ES-I3 (cell line): Measurements from ENCODE around the gene TESPA1.

Source experiments
- H3K36me3 ChIP-seq: 2 replicates; pipeline ENCODE4 v1.6.1; 2013; ENCODE audit warnings: mild to moderate bottlenecking, low read length, control low read depth, moderate library complexity; ENCODE audit not compliant: insufficient read depth
- H3K4me1 ChIP-seq: 2 replicates; pipeline ENCODE4 v1.6.1; 2013; ENCODE audit warnings: mild to moderate bottlenecking, control low read depth, low read length; ENCODE audit not compliant: insufficient read depth
- H3K9ac ChIP-seq: 2 replicates; pipeline ENCODE4 v1.6.1; 2013; ENCODE audit warnings: low read depth, mild to moderate bottlenecking, low read length, moderate library complexity
- H3K9me3 ChIP-seq: 2 replicates; pipeline ENCODE4 v1.6.1; 2013; ENCODE audit warnings: mild to moderate bottlenecking, low read length, moderate library complexity; ENCODE audit not compliant: control insufficient read depth, insufficient read depth

Gene TESPA1

DNA sequence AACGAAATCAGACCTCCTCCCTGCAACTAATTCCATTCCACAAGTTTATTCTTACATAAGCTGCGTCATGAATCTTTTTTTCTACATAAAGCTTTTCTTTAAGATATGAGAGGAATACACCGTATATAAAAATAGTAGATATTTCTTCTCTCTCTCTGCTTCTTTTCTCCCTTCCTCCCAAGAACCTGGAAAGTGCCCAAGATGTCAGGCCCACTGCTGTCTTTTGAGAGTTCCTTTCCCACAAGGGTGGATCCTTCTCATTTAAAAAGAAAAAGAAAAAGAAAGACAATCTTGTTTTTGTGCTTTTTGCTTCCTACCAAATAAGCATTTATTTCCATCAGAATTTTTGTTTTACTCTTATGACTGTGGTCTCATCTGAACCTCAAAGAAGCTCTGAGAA, 11.0 kb downstream of the TESPA1 start:
- Histone ChIP-seq H3K36me3 (no peaks in the 10 kb centered on the region), H3K4me1 (peaks cover 6% of the 10 kb centered on the region), H3K9me3 (no peaks in the 10 kb centered on the region), H3K9ac (no peak overlapping the region)

DNA sequence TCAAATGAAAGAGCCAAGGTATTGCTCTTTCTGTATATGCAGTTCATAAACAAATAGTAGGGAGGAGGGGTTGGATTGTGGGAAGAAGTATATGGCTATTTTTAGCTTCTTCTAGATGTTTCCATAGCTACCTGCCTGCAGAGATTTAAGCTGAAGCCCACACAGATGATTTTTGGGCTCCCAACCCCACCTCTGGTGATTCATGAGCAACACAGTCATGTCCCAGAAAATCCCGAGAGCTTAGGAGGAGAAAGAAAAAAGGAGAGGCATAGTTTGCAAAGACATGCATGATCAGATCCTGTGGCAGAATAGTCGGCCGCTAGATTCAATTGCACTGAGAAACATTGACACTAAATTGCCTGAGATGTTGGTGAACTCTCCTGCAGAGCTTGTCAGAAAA, 13.8 kb downstream of the TESPA1 start:
- H3K36me3 ChIP-seq: no peaks in the 10 kb centered on the region
- H3K9ac ChIP-seq: no peak overlapping the region
- H3K9me3 ChIP-seq: no peaks in the 10 kb centered on the region
- H3K4me1 ChIP-seq: no peaks in the 10 kb centered on the region

DNA sequence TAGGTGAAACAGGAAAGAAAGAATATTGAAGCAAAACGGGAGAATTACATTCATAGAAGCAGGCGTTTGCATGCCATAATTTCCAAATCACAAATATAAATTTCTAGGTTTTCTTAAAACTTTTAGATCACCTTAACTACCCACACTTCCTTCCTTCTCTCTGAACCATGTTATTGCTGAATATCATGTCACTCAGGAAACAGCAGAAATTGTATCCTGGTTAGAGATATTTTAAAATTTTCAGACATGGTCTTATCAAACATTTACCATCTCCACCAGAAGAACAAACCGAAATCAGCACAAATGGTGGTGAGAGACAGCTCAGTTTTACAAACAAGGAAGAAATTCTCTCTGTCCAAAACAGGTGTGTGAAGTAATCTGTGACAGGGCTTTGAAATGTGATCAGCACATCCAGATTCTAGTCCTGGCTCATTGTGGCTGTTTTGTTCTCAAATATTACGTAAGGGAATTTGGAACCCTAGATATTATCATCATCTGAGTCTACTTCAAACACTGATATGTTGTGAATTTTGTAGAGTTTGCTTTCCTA, 16.3 kb downstream of the TESPA1 start:
- Histone ChIP-seq H3K9me3 (no peaks in the 10 kb centered on the region), H3K36me3 (no peaks in the 10 kb centered on the region), H3K4me1 (no peaks in the 10 kb centered on the region), H3K9ac (no peak overlapping the region)

DNA sequence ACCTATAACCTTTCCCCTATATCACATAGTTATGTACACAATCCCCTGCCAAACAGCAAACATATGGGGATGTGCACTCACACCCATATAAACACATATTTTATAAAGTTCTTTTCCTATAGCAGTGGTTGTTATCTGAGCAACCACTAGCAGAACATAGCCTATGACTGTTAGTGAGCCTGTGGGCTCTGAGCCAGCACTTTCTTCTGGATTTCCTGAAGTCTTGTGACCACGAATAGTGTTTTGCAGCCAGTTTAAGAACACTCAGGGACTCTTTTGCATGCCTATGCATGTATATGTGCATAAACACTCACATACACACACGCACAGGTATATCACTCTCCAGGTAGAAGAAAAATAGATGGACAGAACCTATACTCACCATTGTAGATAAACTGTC, 17.1 kb downstream of the TESPA1 start:
- no peaks in the 10 kb centered on the region for H3K36me3 ChIP-seq
- no peaks in the 10 kb centered on the region for H3K9me3 ChIP-seq
- no peak overlapping the region for H3K9ac ChIP-seq
- H3K4me1 ChIP-seq: no peaks in the 10 kb centered on the region

DNA sequence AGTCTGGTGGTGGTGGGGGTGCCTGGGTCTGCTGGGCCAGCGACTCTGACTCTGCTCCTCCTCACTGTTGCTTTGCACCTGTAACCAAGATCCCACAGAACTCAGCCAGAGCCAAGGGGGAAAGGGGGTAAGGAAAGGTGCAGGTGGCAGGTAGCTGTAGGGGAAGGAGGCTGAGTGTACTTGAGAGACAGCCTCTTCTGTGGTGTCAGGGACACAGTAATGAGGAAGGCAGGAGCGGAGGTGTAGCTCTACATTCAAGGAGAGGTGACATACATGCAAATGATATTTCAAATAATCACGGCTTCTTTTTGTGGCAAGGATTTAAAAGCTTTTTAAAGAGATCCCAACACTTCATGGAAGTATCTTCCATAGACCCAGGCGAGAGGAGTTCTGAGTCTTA, 23.4 kb downstream of the TESPA1 start:
- Histone ChIP-seq H3K4me1 (no peaks in the 10 kb centered on the region), H3K36me3 (no peaks in the 10 kb centered on the region), H3K9me3 (no peaks in the 10 kb centered on the region), H3K9ac (no peak overlapping the region)

DNA sequence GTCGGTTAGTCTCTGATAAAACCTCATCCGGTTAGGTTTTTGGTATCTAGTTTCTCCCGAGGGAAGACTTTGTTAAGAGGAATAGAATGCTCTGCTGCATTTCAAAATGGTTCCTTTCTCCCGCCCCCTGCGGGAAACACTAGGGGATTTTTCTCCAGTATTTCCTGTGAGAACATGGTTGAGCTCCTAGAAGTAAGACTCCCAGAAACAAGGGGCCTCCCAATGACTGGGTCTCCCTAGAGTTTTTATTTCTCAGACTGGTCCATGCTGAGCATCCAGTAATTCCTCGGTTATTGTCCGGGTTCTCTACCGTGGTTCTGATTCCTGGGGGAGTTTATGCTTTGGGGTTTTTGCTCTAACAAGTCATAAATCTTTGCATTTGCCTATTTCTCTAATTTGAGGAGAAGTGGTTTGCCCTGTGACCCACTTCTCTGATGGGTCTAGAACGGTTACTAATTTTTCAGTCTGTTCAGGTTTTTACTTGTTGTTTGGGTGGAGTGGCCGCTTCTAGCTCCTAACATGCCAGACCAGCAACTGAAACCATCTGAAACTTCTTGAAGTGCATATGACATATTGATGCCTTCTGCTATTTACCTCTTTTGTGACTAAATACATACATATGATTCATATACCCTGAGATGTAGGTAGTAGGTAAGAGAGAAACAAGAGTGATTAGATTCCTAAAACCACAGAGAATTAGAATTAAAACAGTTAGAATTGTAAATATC, 25.1 kb downstream of the TESPA1 start:
- Histone ChIP-seq H3K36me3 (no peaks in the 10 kb centered on the region), H3K4me1 (no peaks in the 10 kb centered on the region), H3K9ac (no peak overlapping the region), H3K9me3 (no peaks in the 10 kb centered on the region)

DNA sequence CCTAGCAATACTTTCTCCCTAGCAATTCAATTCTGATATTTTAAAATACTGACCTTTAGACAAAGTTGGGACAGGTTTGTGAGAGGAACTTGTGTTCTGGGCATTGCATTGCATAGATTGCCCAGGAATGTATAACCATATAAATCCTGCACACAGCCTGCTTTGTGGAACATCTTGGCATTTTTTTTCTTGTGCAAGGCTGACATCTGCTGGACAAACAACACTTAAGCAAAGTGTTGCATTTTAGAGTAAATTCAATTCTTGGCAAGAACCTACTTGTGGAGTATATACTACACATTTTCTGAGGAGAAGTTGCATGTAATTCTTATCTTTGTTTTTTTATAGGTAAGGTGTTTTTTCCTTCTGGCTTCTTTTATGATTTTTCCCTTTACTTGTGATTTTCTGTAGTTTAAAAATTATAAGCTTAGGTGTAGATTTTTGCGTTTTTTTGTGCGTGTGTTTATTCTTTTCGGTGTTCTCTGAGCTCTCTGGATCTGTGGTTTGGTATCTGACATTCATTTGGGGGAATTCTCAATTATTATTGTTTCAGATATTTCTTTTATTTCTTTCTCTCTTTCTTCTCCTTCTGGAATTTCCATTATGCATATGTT, 26.4 kb downstream of the TESPA1 start:
- Histone ChIP-seq H3K36me3 (no peaks in the 10 kb centered on the region), H3K4me1 (no peaks in the 10 kb centered on the region), H3K9ac (no peak overlapping the region), H3K9me3 (no peaks in the 10 kb centered on the region)

DNA sequence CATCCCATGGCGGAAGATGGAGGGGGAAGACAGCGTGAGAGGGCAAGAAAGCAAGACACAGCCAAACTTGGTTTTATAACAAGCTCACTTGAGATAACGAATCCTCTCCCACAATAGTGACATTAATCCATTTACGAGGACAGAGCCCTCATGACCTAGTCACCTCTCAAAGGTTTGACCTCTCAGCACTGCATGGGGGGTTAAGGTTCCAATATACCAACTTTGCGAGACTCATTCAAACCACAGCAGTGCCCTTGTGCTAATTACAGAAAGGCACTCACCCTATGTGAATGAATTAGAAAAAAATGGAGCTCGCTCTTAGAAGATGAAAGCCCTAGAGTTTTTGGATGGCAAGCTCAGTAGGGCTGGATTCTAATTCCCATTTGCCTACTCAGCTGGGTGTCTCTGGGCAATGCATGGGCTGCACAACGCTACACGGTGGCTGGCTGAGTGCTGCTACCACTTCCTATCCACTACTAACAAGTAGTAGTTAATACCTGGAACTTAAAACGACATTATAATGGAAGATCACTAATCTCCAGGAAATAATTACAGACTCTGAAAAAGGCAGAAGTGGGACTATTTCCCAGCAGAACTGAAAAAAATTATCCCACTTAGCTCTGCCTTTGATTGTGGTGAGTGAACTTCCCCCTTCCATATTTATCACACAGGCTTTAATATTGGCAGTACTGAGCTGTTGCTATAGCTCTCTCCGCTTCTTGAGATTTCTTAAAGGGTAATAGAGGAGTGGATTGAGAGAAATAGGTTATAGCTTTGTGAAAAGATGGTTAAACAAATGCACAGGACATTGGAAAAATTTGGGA, 27.5 kb downstream of the TESPA1 start:
- no peak overlapping the region for H3K9ac ChIP-seq
- no peaks in the 10 kb centered on the region for H3K36me3 ChIP-seq
- no peaks in the 10 kb centered on the region; the same call in 1 of the 2 replicates for H3K9me3 ChIP-seq
- H3K4me1 ChIP-seq: no peaks in the 10 kb centered on the region

DNA sequence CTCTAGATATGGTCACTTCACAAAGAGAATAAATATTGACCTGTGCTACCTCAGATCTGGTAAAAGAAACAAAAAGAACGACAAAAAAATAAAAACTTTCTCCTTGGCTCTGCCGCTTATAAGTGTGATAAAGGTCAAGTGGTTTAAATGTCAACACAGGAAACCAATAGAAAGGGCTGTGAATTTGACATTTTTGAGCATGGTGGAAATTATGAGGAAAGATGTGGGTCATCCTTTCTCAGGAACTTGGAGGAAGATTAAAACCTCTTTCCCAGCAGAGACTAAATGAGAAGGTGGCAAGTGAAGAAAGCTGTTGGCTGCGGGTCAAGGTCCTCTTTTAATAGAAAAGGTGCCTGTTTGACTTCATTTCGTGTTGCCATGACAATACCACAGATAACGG, 28.2 kb downstream of the TESPA1 start:
- no peaks in the 10 kb centered on the region; the same call in 1 of the 2 replicates for H3K9me3 ChIP-seq

DNA sequence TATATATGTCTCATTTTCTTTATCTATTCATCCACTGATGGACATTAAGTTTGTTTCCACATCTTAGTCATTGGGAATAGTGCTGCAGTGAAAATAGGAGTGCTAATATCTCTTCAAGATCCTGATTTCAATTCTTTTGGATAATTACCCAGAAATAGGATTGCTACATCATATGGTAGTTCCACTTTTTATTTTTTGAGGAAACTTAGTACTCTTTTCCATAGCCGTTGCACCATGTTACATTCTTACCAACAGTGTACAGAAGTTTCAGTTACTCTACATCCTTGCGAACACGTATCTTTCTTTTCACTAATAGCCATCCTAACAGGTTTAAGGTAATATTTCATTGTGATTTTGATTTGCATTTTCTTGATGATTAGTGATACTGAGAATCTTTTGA, 29.8 kb downstream of the TESPA1 start:
- Histone ChIP-seq H3K9me3 (no peaks in the 10 kb centered on the region; the same call in 1 of the 2 replicates), H3K9ac (no peak overlapping the region), H3K4me1 (no peaks in the 10 kb centered on the region), H3K36me3 (no peaks in the 10 kb centered on the region)

More for the DNA sequence above, 28.2 kb downstream of the TESPA1 start:
- Histone ChIP-seq H3K4me1 (no peaks in the 10 kb centered on the region), H3K9ac (no peak overlapping the region), H3K36me3 (no peaks in the 10 kb centered on the region)

DNA sequence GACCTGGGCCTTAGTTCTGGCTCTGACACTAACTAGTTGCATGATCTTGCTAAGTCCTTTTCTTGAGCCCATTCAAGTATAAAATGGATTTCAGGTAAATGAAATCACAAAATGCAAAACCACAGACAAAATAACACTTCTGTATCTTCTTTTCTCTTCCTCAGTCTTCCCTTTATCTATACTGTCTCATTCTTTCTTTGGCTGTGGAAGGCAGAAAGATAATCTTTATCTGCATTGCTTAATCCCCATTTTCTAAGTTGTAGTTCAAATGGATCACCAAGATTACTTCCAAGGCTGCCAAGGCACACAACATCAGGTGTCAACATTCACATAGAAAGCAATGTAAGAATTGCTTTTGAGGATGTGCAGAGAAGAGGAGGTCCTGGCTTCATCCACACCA, 30.3 kb downstream of the TESPA1 start:
- Histone ChIP-seq H3K4me1 (no peaks in the 10 kb centered on the region), H3K9me3 (no peaks in the 10 kb centered on the region; the same call in 1 of the 2 replicates), H3K9ac (no peak overlapping the region), H3K36me3 (no peaks in the 10 kb centered on the region)

DNA sequence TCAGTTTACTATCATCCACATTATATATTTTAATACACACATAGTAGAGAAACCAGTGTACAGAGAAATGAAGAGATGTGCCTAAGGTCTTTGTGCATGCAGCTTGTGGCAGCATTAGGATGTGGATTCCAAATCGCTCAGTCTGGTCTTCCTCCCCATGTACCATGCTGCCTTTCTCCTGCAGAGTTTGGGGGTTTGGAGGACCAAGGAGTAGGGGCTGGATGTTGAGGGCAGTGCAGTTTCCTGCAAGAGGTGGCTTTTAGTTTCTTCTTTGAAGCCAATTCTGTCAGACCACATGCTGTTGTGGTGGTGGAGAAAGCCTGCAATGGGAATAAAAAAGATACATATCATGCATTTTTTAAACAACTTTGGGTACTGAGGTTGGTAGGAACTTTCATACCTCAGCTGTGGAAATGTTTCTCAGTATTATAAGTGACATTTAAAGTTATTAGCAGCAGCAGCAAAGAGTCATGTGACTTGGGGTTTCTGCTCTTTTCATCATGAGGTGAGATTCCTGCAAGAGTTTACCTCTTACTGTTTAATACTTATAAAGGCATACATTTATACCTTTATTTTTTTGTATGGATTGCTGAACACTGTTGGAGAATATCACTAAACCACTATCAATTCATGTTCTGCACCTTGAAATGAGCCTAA, 34.4 kb downstream of the TESPA1 start:
- H3K9ac ChIP-seq: no peak overlapping the region
- no peaks in the 10 kb centered on the region; the same call in 1 of the 2 replicates for H3K9me3 ChIP-seq
- H3K4me1 ChIP-seq: no peaks in the 10 kb centered on the region
- no peaks in the 10 kb centered on the region for H3K36me3 ChIP-seq

DNA sequence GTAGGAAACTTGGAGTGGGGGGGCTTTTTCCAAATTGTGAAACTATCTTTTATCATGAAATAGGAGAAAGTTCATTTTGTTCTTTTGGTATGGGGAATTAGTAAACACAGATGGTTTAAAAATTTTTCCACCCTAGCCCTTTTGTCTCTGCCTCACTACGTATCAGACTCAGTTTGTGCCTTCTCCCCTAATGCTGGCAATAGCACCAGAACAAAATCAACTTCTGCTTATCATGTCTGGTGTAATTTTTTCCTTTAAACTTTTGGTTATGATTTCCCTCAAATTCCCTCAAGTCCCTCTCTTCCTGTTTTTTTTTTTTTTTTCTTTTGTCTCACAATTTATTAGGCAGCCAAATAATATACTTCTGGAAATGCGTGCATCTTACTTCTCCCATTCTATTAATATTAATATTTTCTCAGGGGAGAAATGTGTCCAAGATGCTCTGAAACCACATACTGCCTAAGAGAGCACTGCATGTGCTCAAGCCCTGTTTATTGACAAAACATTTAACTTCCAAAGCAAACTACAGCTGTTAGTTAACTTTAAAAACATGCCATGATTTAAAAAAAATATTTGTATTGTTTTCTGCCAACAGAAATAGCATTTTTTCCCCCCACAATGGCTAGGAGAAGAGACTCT, 35.4 kb downstream of the TESPA1 start:
- H3K9me3 ChIP-seq: no peaks in the 10 kb centered on the region; the same call in 1 of the 2 replicates
- H3K36me3 ChIP-seq: no peaks in the 10 kb centered on the region
- no peak overlapping the region for H3K9ac ChIP-seq
- H3K4me1 ChIP-seq: no peaks in the 10 kb centered on the region

DNA sequence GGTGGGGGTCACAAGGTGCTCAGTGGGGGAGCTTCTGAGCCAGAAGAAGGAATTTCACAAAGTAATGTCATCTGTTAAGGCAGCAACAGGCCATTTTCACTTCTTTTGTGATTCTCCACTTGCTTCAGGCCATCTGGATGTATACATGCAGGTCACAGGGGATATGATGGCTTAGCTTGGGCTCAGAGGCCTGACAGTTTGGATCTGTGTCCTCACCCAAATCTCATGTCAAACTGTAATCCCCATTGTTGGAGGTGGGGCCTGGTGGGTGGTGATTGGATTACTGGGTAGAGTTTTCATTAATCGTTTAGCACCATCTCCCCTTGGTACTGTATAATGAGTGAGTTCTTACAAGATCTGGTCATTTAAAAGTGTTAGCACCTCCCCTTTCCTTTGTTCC, 36.4 kb downstream of the TESPA1 start:
- Histone ChIP-seq H3K36me3 (no peaks in the 10 kb centered on the region), H3K4me1 (no peaks in the 10 kb centered on the region), H3K9me3 (no peaks in the 10 kb centered on the region; the same call in 1 of the 2 replicates), H3K9ac (no peak overlapping the region)
